Stimulated activated CD8-positive, alpha-beta memory T cell treated with anti-CD3 and anti-CD28 coated beads, Interleukin-12 subunit alpha, Interleukin-12 subunit beta, amount 100 ng/mL, for 1 hour (primary cell): ENCODE results near the gene PLXNB2.
"Not testable (repeated sequence)": the region's sequence is repeated elsewhere in the genome, so short reads cannot be mapped to it uniquely, and the experiment has no call there.

Source experiments
- DNase-seq: peaks from one replicate; pipeline ENCODE4 v3.0.0-alpha.2; 2020; ENCODE audit warnings: low read depth

Gene PLXNB2

DNA sequence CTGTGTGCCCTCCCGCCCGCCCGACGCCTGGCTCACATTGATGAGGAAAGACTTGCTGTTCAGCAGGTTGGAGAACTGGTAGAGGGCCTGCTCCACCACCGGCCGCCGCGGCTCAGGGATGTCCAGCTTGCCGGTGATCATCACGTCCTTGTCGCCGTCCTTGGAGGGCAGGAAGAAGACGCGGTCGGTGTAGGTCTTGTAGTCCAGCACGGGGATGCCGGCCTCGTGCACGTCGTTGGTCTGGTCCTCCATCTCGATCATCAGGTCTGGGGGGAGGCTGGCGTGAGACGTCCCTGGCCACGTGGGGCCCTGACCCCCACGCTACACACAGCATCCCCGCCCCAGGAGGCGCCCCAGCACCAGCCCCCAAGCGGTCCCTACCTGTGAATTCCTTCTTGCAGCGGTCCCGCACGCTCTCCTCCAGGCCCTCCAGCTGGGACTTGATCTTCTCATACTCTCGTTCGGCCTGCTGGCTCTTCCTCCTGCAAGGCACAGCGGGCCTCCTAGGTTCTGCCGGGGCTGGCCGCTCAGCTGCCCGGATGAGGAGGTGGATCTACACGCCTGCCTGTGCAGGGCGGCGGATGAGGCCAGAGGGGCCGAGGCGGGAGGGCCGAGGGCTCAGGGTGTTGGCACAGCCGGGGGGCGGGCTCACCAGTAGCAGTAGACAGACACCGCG, 26.6 kb downstream of the PLXNB2 start:
- DNase-seq: no peak

DNA sequence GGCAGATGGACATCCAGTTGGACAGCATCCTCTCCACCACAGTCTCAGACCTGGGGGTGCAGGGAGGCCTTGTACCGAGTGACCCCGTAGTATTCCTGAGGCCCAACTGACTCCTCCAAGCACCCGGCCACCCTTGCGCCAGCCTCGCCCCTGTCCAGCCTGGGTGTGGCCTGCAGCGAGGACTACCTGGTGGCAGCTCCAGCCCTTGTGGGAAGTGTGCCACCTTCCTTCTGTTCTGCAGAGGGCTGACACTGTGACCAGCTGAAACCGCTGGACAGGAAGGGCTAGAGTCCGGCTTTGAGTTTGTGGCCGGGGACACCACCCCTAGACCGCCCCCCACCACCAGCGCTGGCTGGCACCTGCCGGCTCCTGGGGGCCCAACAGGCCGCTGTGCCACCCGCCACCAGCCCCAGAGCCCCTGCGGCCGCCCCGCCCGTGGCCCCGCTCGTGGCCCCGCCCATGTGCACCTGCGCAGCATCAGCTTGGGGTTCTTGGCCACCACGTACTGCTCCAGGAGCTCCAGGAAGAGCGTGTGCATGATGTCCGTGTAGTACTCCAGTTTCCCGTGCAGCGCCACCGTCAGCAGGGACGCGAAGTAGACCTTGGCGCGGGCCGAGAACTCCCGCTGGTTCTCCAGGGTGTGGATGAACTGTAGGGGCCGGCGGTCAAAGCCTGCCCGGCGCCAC, 27.3 kb downstream of the PLXNB2 start:
- no peak for DNase-seq

DNA sequence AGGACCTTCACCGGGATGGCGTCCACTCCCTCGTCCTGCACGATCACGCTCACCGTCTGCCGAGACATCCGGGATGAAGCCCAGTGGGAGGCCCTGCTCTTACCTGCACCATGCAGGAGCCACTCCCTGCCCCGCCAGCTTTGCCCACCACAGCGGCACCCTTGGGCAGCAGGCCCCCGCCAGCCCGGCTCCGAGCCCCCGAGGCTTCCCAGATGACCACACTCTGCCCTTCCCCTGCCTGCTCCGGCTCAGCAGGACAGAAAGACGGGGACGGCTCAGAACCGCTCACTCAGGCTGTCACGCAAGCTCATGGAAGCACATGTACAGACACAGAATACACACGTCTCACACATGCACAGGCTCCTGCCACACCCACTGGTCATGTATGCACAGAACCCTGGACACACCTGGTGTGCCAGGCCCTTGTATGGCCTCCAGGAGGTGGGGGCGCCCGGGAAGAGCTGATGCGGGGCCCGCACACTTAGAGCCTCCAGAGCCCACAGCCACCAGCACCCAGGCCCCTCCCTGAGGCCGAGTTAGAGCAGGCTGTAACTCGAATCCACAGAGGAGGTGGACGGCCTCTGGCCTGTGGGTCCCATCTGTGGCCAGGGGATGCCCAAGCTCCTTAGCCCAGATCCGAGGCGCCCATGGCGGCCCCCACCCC, 28.4 kb downstream of the PLXNB2 start:
- no peak for DNase-seq

DNA sequence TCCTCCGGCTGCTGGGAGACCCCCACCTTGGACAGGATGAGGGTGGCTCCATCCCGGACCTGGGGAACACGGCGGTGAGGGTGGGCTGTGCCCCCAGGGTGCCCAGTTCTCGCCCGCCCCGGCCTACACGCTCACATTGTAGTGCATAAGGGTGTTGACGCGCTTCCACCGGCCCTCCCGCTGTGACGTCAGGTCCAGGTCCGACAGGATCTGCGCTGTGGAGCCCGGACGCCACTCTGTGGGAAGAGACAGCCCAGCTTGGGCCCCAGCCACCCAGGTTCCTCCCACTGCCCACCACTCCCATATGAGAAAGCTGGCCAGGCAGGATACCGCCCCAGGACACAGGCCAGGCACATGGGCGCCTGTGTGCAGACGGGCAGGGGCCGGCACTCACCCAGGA, 29.0 kb downstream of the PLXNB2 start:
- no peak for DNase-seq

DNA sequence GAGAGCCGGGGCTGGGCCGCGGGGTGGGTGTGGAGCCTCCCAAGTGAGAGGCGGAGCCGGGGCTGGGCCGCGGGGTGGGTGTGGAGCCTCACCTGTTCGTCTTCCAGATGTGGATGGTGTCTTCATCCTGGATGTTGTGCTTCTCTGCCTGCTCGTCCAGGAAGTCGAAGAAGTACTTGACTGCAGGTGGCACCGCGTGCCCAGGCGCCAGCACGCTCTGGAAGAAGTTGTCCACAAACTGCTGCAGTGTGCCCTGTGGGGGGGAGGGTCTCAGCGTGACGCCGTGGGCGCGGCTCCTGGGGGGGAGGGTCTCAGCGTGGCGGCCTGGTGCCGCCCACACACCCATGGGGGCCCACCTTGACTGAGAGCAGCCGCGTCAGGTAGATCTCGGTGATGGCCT, 29.7 kb downstream of the PLXNB2 start:
- DNase-seq: no peak

DNA sequence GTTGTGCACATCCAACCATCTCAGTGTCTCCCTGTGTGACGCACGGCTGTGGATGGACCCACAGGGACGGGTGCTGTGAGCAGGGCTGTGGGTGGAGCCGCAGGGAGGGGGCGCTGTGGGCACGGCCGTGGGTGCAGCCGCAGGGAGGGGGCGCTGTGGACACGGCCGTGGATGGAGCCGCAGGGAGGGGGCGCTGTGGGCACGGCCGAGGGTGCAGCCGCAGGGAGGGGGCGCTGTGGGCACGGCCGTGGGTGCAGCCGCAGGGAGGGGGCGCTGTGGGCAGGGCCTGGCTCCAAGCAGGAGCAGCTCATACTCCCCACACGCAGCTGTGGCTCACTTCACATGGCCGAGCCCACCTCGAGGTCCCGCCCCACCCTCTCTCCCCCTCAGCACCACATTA, 31.3 kb downstream of the PLXNB2 start:
- no peak for DNase-seq

DNA sequence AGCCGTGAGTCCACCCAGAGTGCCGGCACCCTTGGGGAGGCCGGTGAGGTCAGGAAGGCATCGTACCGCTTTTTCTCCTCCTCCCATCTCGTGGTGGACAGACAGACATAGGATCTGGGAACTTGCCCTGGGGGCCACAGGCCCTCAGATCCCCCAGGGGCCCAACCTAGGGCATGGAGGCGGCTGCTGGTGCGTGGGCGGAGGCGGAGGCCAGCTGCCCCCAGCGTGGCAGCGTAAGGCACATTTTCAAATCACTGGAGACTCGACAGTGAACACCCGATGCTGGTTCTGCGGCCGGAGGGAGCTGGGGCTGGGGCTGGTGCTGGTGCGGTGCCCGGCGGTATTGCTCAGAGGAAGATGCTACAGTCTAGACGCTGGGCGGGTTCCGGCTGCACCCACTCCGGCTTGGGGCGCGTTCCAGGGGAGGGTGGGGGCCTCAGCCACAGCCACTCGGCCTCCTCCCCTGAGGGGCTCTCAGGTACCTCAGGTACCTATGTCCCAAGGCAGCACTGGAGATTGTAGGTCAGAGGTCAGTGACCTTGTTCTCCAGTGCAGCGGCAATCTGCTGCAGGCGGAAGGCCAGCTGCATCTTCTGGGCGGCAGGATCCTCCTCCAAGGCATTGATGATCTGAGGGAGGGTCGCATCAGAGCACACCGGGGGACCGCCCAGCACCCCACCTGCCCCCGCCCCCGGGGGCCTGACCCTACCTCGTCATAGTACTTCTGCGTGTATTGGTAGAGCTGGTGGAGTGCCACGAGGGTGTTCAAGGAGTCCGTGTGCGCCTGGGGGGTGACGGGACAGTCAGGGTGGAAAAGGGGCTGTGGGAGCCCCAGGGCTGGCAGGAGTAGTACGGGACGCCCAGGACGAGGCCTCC, 32.0 kb downstream of the PLXNB2 start:
- no peak for DNase-seq

DNA sequence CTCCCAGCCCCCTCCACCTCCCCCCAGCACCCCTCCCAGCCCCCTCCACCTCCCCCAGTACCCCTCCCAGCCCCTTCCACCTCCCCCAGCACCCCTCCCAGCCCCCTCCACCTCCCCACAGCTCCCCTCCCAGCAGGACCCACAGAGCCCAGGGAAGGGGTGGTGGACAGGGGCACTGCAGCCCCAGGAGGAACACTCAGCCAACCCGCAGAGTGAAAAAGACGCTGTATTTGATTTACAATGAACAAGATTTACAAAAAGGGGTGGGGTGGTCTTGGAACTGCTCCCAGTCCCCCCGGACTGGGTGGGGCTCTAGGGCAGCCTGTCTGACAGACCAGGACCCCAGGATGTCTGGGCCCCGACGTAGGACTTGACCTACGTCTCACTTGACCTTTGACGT, 32.7 kb downstream of the PLXNB2 start:
- DNase-seq: no peak

DNA sequence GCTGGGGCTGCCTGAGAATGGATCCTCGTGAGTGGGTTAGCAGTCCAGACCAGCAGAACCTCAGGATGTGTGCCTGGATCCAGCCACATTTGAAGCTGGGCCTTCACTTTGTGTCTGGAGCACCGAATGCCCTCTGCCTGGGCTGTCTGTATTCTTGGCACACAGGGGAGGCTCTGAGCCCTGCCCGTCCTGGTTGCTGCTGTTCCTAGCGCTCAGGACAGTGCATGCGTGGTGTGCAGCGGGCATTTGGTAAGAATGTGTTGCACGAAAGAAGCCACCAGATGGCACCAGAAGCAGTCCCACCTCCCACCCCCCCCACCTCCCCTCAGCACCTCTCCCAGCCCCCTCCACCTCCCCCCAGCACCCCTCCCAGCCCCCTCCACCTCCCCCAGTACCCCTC, 33.1 kb downstream of the PLXNB2 start:
- DNase-seq: no peak

DNA sequence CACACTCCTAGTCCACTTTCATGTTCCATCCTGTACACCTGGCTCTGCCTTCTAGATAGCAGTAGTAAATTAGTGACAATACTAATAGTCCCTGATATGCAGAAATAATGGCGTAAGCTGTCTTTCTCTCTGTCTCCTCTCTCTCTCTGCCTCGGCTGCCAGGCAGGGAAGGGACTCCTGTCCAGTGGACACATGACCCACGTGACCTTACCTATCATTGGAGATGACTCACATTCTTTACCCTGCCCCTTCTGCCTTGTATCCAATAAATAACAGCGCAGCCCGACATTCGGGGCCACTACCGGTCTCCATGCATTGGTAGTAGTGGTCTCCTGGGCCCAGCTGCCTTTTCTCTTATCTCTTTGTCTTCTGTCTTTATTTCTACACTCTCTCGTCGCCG, 33.7 kb downstream of the PLXNB2 start:
- not testable (repeated sequence) for DNase-seq

DNA sequence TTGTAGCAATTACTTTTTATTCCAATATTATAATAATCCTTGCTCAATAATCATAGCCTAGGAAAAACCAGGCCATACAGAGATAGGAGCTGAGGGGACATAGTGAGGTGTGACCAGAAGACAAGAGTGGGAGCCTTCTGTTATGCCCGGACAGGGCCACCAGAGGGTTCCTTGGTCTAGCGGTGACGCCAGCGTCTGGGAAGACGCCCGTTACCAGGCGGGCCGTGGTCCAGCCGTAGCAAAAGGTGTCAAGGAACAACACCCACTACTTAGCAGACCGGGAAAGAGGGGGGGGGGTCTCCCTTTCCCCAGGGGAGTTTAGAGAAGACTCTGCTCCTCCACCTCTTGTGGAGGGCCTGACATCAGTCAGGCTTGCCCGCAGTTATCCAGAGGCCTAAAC, 34.1 kb downstream of the PLXNB2 start:
- DNase-seq: not testable (repeated sequence)

DNA sequence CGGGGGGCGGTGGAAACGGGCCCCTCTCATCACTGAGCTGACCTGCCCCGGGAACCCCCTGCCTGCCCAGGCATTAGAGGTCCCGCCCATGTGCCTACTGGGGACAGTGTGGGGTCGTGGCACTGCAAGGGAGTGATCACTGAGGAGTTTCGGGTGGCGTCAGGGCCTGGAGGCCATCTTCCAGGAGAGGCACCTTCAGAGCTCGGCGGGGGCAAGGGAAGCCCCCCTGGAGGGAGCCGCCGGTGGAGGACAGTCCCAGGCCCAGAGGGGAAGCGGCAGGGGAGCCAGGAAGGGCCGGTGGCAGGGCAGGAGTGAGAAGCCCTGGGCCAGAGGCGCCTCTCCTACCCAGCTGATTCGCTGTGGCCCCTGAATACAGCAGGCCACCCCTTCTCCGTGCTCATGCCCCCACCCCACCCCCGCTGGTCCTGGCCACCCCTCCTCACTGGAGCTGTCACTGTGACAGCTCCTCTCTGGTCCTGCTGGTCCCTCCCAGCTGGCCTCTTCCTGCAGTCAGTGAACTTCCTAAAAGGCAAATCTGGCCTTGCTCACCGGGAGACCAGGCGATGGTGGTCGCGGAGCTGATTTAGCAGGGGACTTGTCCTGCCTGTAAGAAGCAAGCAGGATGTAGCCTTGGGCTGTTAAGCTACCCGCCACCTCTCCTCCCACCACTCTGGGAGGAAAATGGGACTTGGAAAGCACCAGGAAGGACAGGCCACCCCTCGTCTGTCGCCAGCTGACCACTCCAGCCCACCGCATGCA, 35.2 kb downstream of the PLXNB2 start:
- no peak for DNase-seq

DNA sequence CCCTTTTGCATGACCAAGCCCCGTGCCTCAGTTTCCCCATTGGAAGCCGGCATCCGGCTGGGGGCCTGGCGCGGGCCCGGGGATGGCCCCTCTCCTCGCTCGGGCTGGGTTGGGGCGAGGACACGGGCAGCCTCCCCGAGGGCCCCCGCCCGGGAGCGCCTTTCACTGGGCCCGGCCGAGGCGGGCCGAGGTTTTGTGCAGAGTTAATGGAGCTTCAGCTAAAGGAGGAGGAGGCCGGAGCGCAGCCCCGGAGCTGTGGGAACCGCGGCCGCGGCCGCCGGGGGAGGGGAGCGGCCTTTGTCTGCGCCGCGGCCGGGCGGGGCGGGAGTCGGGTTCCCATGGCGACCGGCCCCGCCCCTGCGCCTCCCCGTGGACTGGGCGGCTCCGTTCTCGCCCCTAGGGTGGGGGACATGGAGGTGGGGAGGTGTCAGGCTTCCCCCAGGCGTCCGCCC, 35.9 kb downstream of the PLXNB2 start:
- peak; percentile 12 for DNase-seq

DNA sequence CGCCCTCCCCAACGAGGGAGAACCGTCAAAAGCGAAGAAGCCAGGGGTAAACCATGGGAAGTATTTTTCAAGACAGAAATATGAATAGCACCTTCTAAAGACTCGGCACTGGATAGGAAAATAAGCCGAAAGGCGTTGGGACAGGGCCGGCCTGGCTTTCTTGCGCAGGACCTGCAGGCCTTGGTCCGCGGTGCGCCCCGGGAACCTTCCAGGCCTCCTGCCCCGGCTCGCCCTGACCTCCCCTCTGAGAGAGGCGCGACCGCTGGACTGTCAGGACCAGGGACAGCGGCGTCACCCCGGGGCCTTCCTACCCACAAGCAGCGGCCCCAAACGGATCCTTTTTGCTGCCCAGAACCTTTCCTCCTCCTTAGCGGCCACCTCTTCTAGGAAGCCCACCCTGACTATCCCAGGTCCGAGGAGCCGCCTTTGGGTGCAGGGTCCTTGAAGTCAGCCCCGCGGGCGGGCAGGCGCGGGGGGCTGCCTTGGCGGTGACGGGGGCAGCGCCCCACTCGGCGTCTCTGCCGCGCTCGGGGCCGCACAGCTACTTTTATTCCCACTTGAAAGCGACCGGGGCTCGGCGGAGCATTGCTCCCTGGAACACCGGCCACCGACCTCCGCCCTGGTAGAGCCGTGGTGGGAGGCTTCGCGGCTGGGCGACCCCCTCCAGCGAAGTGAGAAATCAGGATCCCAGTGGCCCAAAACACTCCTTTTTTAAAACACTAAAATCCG, 36.6 kb downstream of the PLXNB2 start:
- DNase-seq: peak; percentile 35

DNA sequence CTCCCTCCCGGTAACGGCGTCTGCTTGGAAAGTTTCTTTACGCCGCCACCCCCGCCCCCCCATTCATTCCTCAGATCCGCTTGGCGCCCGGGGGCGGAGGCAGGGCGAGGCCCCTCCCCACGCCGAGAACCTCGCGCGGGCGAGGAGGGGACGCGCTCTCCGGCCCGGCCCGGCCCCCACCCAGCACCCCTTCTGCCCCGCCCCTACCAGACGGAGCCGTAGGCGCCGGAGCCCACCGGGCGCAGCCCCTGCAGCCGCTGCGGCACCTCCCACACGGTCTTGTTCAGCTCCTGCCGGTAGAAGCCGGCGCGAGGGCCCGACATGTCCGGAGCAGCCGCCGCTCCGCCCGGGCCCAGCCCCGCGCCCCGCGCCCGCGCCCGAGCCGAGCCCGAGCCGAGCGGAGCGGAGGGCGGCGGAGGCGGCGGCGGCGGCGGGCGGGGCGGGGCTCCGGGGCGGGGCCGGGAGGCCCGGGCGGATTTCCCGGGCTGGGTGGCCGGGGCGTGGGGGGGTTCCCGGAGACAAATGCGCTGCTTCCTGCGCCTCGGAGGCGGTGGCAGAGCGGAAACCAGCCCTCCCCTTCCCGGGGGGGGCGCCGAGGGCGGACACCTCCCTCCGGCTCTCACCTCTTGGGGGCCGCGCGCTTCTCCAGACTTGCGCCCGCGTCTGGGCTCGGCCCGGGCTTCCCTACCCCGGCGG, 37.3 kb downstream of the PLXNB2 start, which contains the start of gene MAPK11:
MAPK11 (minus strand) TSS at position 411 of the 696 bp plus-strand sequence; CDS start at position 323, 88 bp downstream.
- DNase-seq: peak; percentile 46

DNA sequence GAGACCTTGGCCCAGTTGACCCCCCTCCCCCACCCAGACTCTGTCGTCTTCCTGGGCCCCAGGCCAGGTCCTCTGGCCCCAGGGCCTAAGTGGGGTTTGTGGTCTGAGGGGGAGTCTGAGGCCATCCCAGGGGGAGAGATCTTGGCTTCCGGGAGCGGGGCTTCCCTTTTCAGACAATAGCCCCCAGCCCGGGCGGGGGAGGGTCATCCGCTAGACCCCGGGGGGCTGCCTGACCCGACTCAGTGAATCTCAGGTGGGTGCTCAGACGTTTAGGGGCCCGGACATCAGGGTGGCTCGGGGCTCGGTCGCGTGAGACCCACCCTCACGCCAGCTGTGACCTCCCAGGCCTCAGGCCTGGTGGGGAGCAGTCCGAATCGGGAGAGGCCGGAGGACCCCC, 37.9 kb downstream of the PLXNB2 start:
- no peak for DNase-seq

DNA sequence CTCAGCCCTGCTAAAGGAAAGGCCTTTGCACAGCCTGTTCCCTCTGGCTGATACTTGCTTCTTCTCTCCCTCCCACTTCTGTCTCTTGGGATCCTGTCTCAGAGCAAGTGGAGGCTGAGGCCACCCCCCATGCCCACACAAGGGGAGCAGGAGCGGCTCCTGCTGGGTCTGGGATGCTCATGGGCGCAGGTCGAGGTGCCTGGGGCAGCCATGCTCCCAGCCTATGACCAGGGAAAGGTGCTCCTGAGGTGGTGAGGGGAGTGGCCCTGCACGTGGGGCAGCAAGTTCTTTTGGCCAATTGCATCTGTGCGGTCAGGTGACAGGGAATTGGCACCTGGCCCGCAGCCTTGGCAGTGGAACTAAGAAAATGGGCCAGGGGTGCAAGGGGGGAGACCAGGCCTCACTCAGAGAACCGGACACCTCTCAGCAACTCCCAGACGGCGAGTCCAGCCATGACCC, 38.8 kb downstream of the PLXNB2 start:
- DNase-seq: no peak

DNA sequence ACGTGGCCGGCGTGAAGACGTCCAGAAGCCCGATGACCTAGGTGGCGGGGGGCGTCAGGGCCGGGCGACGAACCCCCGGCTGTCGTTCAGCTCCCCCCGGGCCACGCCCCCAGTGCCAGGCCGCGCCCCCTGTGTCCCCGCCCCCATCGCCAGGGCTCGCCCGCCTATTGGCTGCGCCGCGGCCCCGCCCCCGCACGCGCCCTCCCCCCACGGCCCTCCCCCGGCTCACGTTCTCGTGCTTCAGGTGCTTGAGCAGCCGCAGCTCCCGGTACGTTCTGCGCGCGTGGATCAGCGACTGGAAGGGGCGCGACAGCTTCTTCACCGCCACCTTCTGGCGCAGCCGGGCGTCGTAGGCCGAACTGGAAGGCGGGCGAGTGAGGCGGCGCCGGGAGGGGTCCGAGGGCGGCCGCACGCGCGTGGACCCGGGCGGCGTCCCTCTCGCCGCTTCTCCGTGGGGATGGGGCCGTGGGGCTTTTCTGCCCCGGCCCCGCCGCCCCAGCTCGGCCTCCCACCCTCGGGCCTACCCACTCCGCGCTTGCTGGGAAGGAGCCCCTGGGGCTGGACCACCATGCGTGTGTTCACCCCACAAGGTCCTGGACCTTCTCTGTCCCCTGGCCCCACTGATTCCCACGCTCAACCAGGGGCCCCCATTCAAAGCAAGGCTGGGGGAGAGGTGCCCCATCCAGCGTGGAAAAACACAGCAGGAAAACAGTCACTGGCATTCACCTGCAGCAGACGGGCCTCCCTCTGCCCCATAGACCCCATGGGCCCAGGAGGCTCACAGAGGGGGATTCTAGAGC, 39.7 kb downstream of the PLXNB2 start:
- peak; percentile 24 for DNase-seq

DNA sequence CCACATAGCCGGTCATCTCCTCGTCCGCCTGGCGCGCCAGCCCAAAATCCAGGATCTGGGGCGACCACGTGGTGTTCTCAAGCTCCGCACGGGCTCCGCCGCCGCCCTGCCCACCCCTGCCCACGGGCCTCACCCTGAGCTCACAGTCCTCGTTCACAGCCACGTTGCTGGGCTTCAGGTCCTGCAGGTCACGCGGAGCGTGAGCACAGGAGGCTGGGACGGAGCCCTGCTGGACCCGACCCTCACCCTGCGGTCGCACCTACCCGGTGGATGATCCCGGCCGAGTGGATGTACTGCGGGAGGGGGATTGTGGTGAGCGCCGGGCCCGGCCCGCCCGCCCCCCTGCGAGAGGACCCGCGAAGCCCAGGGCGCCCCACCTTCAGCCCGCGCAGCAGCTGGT, 40.5 kb downstream of the PLXNB2 start:
- DNase-seq: no peak
